HG02623 (cell line): ENCODE data around the gene TEX51.

Experiments used
- ATAC-seq: cut with Tn5 transposase; IDR thresholded peaks from one replicate; pipeline ENCODE4 v1.9.1; 2021; ENCODE audit warnings: moderate library complexity; ENCODE audit not compliant: unreplicated experiment

Gene TEX51

DNA sequence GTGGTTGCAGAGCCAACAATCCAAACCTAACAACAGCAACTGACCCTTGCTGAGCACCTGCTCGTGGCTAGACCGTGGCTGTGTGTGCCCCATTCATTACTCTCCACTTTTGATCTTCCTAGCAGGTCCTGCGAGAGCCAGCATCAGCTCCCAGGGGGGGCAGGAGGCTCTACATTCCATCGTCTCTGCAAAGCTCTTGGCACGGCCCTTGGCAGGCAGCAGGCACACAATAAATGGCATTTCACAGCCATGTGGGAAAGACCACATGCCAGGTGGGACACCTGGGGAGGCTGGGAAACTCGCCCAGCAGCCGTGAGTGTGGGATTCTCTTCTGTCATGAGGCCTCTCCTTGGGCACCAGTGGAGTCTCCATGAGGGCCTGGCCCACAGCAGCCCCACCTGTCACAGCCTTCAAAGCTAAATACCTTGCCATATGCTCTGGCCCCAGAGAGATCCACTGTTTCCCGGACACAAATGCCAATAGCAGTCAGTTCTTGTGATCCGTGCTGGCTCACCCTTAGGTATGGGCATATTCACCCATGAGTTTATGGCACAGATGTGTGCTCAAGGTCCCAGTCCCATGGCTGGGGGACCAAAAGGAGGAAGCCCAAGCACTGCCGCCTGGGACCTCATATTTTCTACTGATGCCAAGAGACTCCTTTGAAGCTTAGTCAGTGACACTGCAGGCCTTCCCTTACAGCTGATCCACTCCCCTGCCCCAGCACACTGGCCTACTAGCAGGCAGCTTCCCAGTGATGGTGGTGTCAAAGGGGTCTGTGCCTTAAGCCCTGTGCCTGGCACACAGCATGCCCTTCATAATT lies 6.8 kb upstream of the TEX51 start:
- no peak for ATAC-seq

DNA sequence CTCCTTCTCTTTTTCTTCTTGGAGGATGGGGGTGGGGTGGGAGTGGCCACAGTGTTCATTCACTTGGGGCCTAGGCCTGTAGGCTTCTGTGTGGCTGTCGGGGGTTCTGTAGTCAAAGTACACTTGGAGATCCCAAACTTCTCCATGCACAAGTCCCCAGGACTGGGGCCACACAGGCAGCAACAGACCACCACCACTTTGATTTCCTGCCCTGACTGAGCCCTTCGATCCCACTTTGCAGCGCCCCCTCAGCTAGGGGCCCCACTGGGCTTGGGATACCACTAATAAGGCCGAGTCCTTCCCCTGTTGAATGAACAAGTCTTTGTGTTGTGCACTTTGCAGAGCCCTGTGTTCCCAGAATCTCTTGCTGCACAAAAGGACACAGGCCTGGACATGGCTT lies 5.5 kb upstream of the TEX51 start:
- ATAC-seq, result no peak

- no peak for ATAC-seq
Observed at GRCh38 chr2:126893606-126894005, 5.1 kb upstream of the TEX51 start.

GRCh38 chr2:126894082-126894481 lies 4.6 kb upstream of the TEX51 start:
- no peak for ATAC-seq

DNA sequence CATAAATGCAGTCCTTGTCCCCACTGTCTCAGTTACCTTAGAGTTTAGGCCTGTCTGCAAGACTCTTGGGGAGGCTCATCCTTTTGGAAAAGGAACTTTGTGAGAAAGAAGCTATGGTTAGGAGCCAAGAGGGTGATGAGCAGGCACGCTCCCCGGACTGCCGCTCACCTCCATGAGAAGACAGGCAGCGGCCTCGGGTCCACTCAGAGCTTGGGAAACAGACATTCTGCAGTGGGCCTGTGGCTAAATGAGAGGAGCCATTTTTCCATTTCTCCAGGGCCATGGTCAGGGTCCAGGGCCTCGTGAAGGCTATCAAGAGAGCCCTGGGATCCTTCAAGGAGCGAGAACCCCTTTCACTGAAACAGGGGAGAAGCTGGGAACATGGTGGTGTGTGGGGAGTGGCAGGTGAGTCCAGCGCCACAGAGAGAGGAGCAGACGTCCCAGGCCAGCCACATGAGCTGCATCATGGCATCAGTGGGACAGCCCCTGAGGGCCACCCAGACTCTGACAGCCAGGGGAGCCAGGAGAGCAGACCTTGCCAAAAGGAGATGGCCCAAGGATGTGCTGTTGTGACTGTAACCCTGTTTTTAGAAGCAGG lies 4.0 kb upstream of the TEX51 start:
- no peak for ATAC-seq

GRCh38 chr2:126895336-126895735 lies 3.4 kb upstream of the TEX51 start:
- ATAC-seq, result no peak

DNA sequence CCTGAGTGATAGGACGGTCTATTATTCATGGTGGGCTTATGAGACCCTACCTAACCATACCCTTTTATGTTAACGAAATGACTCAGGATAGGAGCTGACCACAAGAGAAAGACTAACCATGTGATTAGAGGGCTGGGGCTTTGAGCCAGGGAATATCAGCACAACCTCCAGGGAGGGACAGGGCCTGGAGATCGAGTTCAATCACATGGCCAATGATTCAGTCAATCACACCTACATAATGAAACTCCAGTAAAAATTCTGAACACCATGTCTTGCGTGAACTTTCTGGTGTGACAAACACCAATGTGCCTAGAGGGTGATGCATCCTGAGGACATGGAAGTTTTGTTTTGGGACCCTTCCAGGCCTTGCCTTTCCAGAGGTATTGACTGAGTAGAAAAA lies 2.2 kb upstream of the TEX51 start:
- ATAC-seq, result no peak

DNA sequence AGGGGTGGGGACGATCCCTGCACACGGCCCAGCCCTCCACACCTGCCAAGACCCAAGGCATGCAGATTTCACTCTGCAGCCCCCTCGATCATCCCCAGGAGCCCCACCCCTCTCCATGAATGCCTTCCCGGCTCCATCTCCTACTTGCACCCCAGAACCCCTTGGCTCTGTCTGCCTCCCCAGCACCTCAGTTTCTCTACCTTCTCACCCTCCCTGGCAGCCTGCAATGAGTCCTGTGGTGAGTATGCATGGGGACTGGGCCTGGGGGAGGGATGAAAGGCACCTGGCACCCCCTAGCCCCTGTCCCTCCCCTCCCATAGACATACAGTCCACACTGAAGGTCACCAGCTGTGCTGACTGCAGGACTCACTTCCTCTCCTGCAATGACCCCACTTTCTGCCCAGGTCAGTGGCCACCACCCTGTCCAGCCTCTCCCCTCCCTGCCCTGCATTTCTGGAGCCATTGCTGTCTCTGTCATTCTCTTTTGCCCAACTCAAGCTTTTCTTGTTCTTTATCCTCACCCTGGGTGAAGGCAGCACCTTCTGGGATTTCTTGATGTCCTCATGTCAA lies 1.0 kb downstream of the TEX51 start:
- no peak for ATAC-seq

DNA sequence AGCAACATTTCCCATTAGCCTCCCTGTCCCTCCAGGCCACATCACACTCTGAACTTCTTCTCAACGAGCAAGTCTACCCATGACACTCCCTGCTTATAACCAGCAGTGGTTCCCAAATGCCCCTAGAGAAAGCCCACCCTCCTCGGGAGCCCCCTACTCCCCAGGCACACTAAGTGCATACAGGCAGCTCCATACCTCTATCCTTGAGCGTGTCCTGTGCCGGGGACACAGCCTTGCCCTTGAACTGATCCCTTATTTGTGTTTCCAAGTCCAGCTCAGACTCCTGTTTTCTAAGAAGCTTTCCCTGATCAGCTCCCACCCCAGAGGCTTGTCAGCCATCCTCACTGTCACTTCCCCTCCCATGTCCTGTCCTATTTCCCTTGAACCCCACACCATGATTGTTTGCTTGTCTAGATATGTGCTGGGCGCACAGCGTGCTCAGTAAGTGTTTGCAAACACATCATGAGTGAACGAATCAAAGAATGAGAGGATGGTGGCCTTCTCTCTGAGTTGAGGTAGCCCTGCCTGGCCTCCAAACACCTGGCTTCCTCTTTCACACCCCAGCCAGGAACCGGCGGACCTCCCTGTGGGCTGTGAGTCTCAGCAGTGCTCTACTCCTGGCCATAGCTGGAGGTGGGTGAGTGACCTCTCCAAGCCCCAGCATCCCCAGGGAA lies 2.1 kb downstream of the TEX51 start:
- no peak for ATAC-seq

DNA sequence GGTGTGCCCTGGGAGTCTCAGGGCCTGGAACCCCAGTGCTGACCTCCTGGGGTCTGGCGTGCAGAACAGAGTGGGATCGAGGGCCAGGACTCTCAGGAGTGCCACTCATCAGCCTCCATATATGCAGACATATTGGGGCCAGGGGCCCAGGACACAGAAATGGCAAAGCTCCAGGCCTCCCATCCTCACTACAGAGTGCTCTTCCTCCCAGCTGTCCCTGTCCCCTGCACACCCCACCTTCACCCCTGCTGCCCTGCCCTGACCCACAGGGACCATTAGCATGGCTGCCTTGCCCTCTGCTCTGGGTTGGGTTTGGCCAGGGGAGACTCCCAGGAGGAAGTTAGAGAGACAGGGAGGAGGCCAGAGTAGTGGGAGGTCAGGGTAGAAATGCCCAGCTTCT lies 2.8 kb downstream of the TEX51 start:
- no peak for ATAC-seq

DNA sequence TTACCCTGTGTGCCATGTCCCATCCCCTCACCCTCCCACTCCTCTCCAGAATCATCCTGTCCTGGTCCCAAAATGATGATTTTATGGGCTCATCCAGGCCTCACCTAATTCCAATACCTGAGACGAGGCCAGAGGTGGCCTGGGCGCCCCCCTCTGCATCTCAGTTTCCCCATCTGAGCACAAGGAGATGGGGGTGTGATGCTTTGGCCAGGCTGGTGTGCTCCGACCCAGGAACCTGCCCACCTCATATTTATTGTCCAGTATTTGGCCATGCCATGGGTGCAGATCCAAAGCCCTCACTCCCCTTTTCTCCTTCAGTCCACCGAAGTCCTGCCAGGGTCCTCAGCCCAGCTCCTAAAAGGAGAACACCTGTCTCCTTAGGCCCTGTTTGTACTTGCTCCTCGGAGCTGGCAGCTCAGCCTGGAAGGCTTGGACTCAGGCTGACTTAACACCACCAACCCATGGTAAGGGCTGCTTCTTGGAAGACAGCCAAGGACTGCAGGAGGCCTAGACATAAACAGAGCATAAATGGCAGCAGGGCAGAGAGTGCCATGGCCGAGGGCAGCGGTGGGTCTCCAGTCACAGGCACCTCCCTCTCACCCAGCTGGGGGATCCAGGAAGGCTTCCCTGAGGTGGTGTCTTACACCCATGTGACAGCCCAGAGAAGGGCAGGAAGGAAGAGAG lies 3.6 kb downstream of the TEX51 start:
- ATAC-seq, result no peak

GRCh38 chr2:126902859-126903258 lies 4.2 kb downstream of the TEX51 start:
- no peak for ATAC-seq

- ATAC-seq, result no peak
Observed at GRCh38 chr2:126905991-126906390, 7.3 kb downstream of the TEX51 start.

DNA sequence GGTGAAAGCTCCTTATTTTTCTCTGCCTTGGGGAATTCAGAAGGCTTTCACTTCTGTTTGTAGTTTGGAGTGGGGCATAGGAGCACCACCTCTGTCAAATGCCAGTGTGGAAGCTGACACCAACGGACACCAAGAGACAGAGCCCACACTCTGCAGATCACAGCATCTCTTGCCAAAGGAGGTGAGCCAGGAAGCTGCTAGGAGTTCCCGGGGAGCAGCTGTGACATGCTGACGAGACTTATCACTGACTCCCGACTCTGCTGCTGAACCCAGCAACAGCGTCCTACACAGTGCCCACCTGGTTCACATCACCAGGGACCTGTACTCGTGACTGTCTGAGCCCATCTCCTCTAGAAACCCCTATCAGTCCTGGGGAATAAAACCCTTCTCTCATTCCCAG lies 8.1 kb downstream of the TEX51 start:
- ATAC-seq, result no peak

GRCh38 chr2:126907671-126908070 lies 9.0 kb downstream of the TEX51 start:
- no peak for ATAC-seq

DNA sequence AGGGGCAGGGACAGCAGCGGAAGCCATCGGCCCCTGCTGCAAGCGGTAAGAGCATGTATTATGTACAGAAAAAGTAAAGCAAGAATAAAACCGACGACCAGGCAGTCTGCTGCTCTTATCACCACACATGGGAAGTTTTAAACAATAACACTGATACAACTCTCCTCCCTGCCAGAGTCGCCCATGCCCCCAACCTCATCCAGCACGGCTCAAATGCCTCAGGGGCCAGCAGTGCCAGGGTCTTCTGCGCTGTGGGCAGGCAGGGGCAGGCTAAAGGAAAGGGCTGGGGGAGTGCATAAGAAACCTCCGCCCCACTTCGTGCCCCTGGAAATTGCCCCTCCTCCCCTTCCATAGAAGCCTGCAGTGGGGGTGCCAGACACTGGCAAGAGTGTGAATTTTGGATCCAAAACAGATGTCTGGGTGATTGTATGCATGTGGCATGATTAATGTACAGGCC lies 10.1 kb downstream of the TEX51 start:
- no peak for ATAC-seq

DNA sequence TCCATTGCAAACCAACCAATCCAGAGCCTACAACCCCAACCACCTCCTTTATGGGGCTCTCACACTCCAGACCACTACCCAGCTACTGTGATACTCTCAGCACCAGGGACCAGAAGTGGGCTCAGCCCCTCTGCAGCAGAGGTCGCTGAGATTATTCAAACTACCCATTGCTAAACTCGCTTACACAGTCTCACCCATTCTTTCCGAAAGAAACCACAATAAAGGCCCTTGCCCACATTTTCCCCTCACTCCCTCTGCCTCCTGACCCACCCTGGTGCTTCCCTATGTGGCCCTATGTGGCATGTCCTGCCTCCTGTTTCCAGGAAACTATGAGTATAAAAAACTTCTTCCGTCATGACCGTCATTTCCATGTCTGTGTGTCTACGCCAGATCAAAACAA lies 10.7 kb downstream of the TEX51 start:
- ATAC-seq, result no peak

- no peak for ATAC-seq
Observed at GRCh38 chr2:126909781-126910180, 11.1 kb downstream of the TEX51 start.

DNA sequence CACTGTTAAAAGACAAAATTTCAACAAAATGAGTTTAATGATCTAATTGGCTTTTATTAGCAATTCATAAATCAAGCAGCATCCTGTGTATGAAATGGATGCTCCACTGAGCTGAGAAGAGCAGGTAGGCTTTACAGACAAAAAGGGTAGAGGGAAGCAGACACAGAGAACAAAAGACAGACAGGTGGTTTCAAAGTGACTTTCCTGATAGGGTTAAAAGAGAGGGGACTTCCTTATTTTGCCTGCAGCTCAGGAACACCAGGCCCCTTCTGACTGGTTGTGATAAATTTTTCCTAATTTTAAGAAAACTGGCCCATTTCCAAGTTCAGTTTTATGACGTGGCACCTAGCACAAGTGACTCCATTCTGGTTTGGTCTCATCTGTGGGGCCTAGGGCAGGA lies 11.9 kb downstream of the TEX51 start:
- ATAC-seq, result no peak

DNA sequence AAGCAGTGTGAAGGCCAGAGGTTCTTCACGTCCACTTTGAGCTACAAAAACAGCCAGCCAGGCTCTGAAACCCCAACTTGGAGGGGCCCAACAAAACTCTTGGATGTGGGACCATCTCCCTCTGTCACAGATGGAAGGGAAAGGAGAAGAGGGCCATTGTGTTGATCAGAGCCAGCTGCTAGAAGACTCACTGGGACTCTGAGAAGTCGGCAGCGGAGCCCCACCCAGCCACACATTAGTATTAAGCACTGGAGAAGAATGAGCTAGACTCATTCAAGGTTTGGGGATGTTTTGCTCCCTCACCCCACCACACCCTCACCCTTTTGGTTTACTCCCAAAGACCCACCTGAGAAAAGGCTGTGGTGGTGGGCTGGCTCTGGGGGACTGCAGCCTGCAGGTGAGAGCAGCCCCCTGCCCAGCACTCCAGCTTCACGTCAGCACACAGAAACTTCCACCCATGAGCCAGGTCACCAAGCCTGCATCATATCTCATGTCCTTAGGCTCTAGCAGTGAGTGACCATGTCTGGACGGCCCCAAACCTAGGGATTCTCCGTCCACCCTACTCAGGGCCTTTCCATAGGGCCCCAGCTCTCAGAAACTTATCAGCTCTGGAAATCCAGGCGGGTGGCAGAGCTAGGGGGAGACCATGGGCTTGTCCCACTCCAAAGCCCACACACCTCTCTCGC lies 12.6 kb downstream of the TEX51 start:
- ATAC-seq, result no peak

DNA sequence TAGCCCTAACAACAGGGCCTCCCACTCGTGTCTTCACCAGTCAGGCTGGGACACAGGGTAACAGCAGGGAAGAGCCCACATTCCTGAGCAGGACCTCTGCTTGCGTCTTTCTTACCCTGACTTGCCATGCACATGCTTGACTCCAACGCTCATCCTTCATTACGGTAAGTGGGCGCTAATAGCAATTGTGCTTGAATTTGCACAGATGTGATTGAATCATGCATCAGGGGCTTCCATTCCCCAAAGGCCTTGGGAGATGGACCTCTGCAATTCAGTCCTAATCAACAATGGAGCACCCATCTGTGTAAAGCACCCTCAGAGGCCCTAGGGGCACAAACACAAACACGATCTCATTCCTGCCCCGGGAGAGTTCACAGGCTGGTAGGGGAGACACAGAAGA lies 13.5 kb downstream of the TEX51 start:
- ATAC-seq, result no peak
